Inflammatory macrophage (primary cell): Measurements from ENCODE around the gene RBPJ.

ENCODE experiments used
- DNase-seq, 2 donors: peaks; one replicate each; pipeline ENCODE4 v3.0.0-alpha.2; 2020 to 2022

RBPJ gene

GRCh38 chr4:26424153-26424552, 103.3 kb downstream of the RBPJ start:
- no peak for DNase-seq

- no peak for DNase-seq
These were observed 104.0 kb downstream of the RBPJ start for GRCh38 chr4:26424838-26425237.

GRCh38 chr4:26425953-26426352, 105.1 kb downstream of the RBPJ start:
- DNase-seq: no peak

- DNase-seq: no peak
These were observed 106.1 kb downstream of the RBPJ start for GRCh38 chr4:26426892-26427291.

- DNase-seq: no peak
These were observed 109.1 kb downstream of the RBPJ start for GRCh38 chr4:26429910-26430309.

GRCh38 chr4:26431461-26432180, 110.8 kb downstream of the RBPJ start:
- DNase-seq: no peak

GRCh38 chr4:26432419-26432818, 111.6 kb downstream of the RBPJ start:
- DNase-seq: no peak

- DNase-seq: no peak
These were observed 112.7 kb downstream of the RBPJ start for GRCh38 chr4:26433556-26433955.

- DNase-seq: peak in 1 of 2 donors; percentile 2
These were observed 113.3 kb downstream of the RBPJ start for GRCh38 chr4:26434030-26434639.

- no peak for DNase-seq
These were observed 120.3 kb downstream of the RBPJ start for GRCh38 chr4:26441102-26441501.

- no peak for DNase-seq
These were observed 121.0 kb downstream of the RBPJ start for GRCh38 chr4:26441771-26442170.

GRCh38 chr4:26447378-26447777, 126.6 kb downstream of the RBPJ start:
- no peak for DNase-seq

GRCh38 chr4:26450418-26450817, 129.6 kb downstream of the RBPJ start:
- DNase-seq: no peak

- no peak for DNase-seq
These were observed 130.8 kb downstream of the RBPJ start for GRCh38 chr4:26451597-26451996.

- DNase-seq: no peak
These were observed 132.0 kb downstream of the RBPJ start for GRCh38 chr4:26452565-26453531.

- DNase-seq: no peak
These were observed 134.1 kb downstream of the RBPJ start for GRCh38 chr4:26454961-26455360.

- DNase-seq: no peak
These were observed 134.8 kb downstream of the RBPJ start for GRCh38 chr4:26455571-26455970.

GRCh38 chr4:26457412-26457811, 136.6 kb downstream of the RBPJ start:
- no peak for DNase-seq

- peak in 1 of 2 donors; percentile 4 for DNase-seq
These were observed 137.3 kb downstream of the RBPJ start for GRCh38 chr4:26458157-26458561.

GRCh38 chr4:26459054-26459755, 138.4 kb downstream of the RBPJ start:
- DNase-seq: peak; percentile 30 to 46

- DNase-seq: no peak
These were observed 139.1 kb downstream of the RBPJ start for GRCh38 chr4:26459756-26460530.

GRCh38 chr4:26462874-26463273, 142.1 kb downstream of the RBPJ start:
- no peak for DNase-seq
